Measurements from ENCODE around the gene RPL7A.
"Not testable (repeated sequence)": the region's sequence is repeated elsewhere in the genome, so short reads cannot be mapped to it uniquely, and the experiment has no call there.

Gene RPL7A

GRCh38 chr9:133386338-133386737 is 38.3 kb downstream of the RPL7A start:
- no peak overlapping the region for H3K4me3 ChIP-seq (ENCODE audit: low read depth, low read length)

DNA sequence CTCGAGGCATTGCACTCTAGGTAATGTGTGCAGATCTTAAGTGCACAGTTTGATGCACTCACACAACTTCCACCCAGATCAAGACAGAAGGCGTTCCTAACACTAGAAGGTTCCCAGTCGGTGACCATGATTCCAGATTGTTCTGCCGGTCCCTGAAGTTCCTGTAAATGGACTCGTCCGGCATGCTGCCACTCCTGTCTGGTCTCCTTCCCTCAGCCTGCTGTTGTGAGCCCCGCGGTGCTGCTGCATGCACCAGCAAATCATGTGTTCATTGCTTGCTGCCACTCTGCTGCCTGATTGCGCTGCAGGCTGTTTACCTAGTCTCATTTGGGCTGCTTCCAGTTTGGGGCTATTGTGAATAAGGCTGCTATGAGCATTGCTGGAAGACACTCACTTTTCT is 39.7 kb downstream of the RPL7A start:
- no peak overlapping the region for H3K4me3 ChIP-seq (ENCODE audit: low read depth, low read length)

DNA sequence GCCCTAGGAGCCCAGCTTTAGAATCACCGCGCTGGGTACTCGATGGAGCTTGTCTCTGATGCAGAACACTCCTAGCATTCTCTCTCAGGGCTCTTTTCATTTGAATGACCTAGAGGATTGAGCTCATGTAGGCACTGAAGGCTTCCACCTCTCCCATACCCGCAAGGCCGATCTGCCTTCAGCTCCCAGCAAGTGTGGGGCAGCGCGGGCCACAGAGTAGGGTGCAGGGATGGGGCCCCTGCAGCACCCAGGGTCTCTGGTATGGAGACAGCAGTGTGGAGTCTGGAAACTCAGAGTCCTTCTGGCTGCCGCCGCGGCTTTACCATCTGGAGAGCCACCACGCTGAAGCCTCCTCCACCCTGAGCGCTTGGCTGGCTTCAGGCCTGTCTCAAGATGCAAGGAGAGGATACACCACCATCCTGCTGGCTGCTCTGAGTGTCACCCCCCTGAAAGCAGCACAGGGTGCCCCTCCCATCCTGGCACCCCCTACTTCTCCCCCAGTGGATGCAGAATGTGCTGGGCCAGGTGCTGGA is 41.1 kb downstream of the RPL7A start:
- no peak overlapping the region for H3K4me3 ChIP-seq (ENCODE audit: low read depth, low read length)

DNA sequence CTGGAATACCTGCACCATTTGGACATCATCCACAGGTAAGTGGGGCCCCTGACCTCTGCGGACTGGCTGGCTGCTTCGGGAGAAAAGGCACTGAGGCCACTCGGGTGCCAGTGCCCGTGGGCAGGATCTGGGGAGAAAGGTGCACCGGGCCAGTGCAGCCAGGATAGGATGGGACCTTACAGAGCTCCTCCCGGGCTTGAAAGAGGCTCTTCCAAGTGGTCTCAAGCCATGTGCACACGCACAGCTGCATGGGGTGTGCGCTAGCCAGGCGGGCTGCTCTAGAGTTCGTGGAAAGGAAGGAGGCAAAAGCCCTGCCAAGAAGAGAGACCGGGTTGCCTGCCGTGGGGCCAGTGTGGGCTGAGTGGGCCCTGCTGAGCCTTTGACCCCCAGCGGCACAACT is 41.5 kb downstream of the RPL7A start:
- no peak overlapping the region for H3K4me3 ChIP-seq (ENCODE audit: low read depth, low read length)

- no peak overlapping the region for H3K4me3 ChIP-seq (ENCODE audit: low read depth, low read length)
These were observed 42.7 kb downstream of the RPL7A start for GRCh38 chr9:133390713-133391112.

DNA sequence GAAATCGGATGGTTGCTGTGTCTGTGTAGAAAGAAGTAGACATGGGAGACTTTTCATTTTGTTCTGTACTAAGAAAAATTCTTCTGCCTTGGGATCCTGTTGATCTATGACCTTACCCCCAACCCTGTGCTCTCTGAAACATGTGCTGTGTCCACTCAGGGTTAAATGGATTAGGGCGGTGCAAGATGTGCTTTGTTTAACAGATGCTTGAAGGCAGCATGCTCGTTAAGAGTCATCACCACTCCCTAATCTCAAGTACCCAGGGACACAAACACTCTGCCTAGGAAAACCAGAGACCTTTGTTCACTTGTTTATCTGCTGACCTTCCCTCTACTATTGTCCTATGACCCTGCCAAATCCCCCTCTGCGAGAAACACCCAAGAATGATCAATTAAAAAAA is 43.4 kb downstream of the RPL7A start:
- not testable (repeated sequence) for H3K4me3 ChIP-seq (ENCODE audit: low read depth, low read length)

DNA sequence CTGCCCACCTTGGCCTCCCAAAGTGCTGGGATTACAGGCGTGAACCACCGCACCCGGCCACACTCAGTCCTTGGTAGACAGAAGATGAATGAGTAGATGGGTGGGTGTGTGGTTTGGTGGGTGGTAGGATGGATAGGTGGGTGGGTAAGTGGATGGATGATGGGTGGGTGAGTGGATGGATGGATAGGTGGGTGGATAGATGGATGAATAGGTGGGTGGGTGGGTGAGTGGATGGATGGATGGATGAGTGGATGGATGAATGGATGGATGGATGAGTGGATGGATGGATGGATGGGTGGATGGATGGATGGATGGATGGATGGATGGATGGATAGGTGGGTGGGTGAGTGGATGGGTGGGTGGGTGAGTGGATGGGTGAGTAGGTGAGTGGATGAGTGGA is 44.3 kb downstream of the RPL7A start:
- H3K4me3 ChIP-seq (ENCODE audit: low read depth, low read length): not testable (repeated sequence)

DNA sequence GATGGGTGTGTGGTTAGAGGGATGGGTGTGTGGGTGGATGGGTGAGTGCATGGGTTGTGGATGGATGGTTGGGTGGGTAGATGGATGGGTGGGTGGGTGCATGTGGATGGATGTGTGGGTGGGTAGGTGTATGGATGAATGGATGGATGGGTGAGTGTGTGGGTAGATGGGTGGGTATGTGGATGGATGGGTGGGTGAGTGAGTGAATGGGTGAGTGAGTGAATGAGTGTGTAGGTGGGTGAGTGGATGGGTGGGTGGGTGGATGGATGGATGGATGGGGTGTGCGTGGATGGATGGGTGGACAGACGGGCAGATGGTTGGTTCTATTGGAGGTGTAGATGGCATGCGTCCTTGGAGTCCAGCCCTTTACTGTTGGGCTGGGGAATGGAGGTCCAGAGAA is 45.4 kb downstream of the RPL7A start:
- H3K4me3 ChIP-seq (ENCODE audit: low read depth, low read length): no peak overlapping the region

GRCh38 chr9:133394687-133395271 is 46.8 kb downstream of the RPL7A start:
- no peak overlapping the region for H3K4me3 ChIP-seq (ENCODE audit: low read depth, low read length)

GRCh38 chr9:133396952-133397351 is 48.9 kb downstream of the RPL7A start:
- H3K4me3 ChIP-seq (ENCODE audit: low read depth, low read length): no peak overlapping the region

DNA sequence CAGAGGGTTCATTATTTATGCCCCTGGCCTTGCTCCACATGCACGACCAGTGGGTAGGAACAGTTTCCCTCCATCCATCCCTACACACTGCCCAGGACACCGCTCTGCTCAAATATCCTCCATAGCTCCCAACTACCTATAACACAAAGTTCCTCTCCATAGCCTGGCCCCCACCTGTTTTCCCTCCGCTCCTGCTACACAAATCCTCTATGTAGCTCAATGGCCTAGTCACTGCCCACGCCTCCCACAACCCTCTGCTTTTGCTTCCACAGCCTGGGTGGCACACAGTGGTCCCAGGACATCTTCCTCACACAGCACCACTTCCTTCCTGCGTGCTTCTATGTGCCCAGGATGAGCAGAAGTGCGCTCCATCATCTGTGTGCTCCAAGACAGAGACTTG is 49.4 kb downstream of the RPL7A start:
- no peak overlapping the region for H3K4me3 ChIP-seq (ENCODE audit: low read depth, low read length)

GRCh38 chr9:133397895-133398294 is 49.9 kb downstream of the RPL7A start:
- no peak overlapping the region for H3K4me3 ChIP-seq (ENCODE audit: low read depth, low read length)

DNA sequence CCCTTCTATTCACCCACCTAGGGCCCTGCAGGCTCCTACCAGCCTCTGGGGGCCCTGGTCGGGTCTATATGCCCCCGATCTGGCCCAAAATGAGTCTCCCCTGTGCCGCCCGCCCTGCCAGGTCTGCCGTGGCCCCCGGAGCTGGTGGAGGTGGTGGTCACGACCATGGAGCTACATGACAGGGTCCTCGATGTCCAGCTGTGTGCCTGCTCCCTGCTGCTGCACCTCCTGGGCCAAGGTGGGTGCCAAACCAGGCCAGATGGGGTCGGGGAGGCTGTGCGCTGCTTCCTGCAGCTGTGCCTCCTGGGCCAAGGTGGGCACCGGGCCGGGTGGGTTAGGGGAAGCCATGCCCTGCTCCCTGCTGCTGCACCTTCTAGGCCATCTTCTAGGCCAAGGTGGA is 52.3 kb downstream of the RPL7A start:
- H3K4me3 ChIP-seq (ENCODE audit: low read depth, low read length): no peak overlapping the region

Measured in iPS-11a (cell line).